Suprapubic skin (tissue), 4 donors: ENCODE data around the gene MARCHF3. TPM values are rescaled to one million over a fixed set of nuclear protein-coding genes. Genes with fewer than 3 reads are reported as not detected.

Experiments
- DNase-seq, 2 donors: peaks; one replicate each; pipeline ENCODE4 v3.0.0-alpha.2; 2019; ENCODE audit warnings: low spot score in 2 of 2
- H3K27ac ChIP-seq: fragments of 200-600 bp; sonication (generic); one replicate; pipeline ENCODE4 v1.5.1; 2019
- H3K27me3 ChIP-seq: fragments of 200-600 bp; sonication (generic); one replicate; pipeline ENCODE4 v1.5.1; 2019
- H3K36me3 ChIP-seq: fragments of 200-600 bp; sonication (generic); one replicate; pipeline ENCODE4 v1.5.1; 2019
- H3K4me1 ChIP-seq: fragments of 200-600 bp; sonication (generic); one replicate; pipeline ENCODE4 v1.5.1; 2019
- H3K4me3 ChIP-seq: fragments of 200-600 bp; sonication (generic); one replicate; pipeline ENCODE4 v1.5.1; 2019; ENCODE audit warnings: mild to moderate bottlenecking
- H3K9me3 ChIP-seq: fragments of 200-600 bp; sonication (generic); one replicate; pipeline ENCODE4 v1.5.1; 2019
- EP300 ChIP-seq: sonication (generic); formaldehyde crosslinking; IDR thresholded peaks from one replicate; pipeline ENCODE4 v1.6.1; 2017; ENCODE audit warnings: antibody characterized with exemption
- POLR2A ChIP-seq, 2 donors: fragments of 450-650 bp; IDR thresholded peaks; one replicate each; pipeline ENCODE4 v1.6.1; 2017; ENCODE audit warnings: antibody characterized with exemption in 2 of 2, mild to moderate bottlenecking in 2 of 2, moderate library complexity in 2 of 2
- POLR2AphosphoS5 ChIP-seq, 3 donors: sonication (generic); formaldehyde crosslinking; IDR thresholded peaks; one replicate each; pipeline ENCODE4 v1.6.1; 2017; ENCODE audit warnings: antibody characterized with exemption in 3 of 3
- WGBS: methylation state at CpG from one replicate; pipeline ENCODE4 v1.1.5; 2018; 5-methylcytosine and 5-hydroxymethylcytosine counted together
- total RNA-seq, 4 donors: library from RNA; depleted of rRNA; stranded (reverse); fragments of >200 nt; gene quantifications; one replicate each; pipeline ENCODE4 v1.1.0, GENCODE V29; 2016
- TF ChIP-seq, protein P1 (sequence below), 2 donors: fragments of 200-600 bp in 1 of 2; fragments of 450-650 bp in 1 of 2; sonication (generic) in 1 of 2; IDR thresholded peaks; one replicate each; pipeline ENCODE4 v1.5.1; 2016 to 2019; ENCODE audit warnings: antibody characterized with exemption in 2 of 2, mild to moderate bottlenecking in 1 of 2, moderate library complexity in 1 of 2

Gene MARCHF3
- total RNA-seq, 4 donors from 2014 or later, result 13.9 to 34.8 (median 27.0) TPM

GRCh38 chr5:126829098-126829497, 201.3 kb downstream of the MARCHF3 start:
- H3K36me3 ChIP-seq, result peaks cover 14% of the 10 kb centered on the region
- TF ChIP-seq, protein P1, sequence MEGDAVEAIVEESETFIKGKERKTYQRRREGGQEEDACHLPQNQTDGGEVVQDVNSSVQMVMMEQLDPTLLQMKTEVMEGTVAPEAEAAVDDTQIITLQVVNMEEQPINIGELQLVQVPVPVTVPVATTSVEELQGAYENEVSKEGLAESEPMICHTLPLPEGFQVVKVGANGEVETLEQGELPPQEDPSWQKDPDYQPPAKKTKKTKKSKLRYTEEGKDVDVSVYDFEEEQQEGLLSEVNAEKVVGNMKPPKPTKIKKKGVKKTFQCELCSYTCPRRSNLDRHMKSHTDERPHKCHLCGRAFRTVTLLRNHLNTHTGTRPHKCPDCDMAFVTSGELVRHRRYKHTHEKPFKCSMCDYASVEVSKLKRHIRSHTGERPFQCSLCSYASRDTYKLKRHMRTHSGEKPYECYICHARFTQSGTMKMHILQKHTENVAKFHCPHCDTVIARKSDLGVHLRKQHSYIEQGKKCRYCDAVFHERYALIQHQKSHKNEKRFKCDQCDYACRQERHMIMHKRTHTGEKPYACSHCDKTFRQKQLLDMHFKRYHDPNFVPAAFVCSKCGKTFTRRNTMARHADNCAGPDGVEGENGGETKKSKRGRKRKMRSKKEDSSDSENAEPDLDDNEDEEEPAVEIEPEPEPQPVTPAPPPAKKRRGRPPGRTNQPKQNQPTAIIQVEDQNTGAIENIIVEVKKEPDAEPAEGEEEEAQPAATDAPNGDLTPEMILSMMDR (IDR thresholded peaks at IDR 0.05), result no peak
- no peak for TF ChIP-seq EP300
- no peak for TF ChIP-seq POLR2AphosphoS5 (IDR thresholded peaks at IDR 0.05)
- no peak for TF ChIP-seq POLR2A (IDR thresholded peaks at IDR 0.05)
- DNase-seq, result no peak
- H3K9me3 ChIP-seq, result no peaks in the 10 kb centered on the region
- H3K4me3 ChIP-seq, result no peak overlapping the region
- no peaks in the 10 kb centered on the region for H3K4me1 ChIP-seq
- 96% methylated on average over 5 of the region's 5 CpGs for WGBS
- no peaks in the 10 kb centered on the region for H3K27me3 ChIP-seq
- H3K27ac ChIP-seq, result no peak overlapping the region

DNA sequence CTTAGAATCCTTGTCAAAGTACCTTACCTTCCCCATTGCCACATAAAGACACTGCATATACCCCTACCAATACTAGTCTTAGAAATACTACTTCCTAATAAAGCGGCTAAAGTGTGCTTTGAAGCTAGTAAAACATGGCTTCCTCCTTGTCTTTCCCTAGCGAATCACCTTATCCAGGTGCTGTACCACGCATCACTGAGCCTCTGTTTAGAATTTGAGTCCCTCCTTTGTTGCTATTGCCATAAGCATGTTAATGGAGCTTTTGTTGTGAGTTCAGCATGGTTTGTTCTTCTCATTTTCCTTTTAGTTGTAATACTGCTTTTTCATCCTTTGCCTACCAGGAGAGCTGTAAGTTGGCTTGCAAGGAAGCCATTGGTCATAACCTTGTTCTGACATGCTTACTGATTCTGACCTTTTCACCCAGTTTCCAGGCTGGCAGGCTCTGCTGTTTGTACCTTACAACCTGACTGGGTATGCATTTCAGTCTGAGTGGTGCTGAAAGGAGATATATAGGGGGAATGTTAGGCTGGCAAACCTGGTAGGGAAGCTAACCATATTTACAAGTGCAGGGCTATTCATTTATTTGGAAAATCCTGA, 203.6 kb downstream of the MARCHF3 start:
- Histone ChIP-seq H3K27me3 (no peaks in the 10 kb centered on the region), H3K4me3 (no peak overlapping the region), H3K36me3 (peaks cover 13% of the 10 kb centered on the region), H3K9me3 (no peaks in the 10 kb centered on the region), H3K4me1 (no peaks in the 10 kb centered on the region), H3K27ac (no peak overlapping the region)
- 61% methylated on average over 3 of the region's 3 CpGs for WGBS
- DNase-seq, result no peak
- TF ChIP-seq, protein P1 (IDR thresholded peaks at IDR 0.05), result no peak
- no peak for TF ChIP-seq POLR2A (IDR thresholded peaks at IDR 0.05)
- TF ChIP-seq POLR2AphosphoS5 (IDR thresholded peaks at IDR 0.05), result no peak
- TF ChIP-seq EP300, result no peak

DNA sequence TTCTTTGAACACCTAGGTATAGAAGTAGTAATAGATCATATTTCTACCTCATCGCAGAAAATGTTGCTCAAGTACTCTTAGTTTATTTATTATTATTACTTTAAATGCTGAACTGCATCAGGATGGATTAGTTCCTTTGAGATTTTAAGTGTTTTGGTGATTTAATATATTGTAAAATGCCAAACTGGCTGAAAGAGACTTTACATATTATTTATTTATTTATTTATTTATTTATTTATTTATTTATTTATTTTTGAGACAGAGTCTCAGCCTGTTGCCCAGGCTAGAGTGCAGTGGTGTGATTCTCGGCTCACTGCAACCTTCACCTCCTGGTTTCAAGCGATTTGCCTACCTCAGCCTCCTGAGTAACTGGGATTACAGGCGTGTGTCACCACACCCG, 211.1 kb downstream of the MARCHF3 start:
- H3K4me1 ChIP-seq, result no peaks in the 10 kb centered on the region
- WGBS, result 99% methylated on average over 5 of the region's 5 CpGs
- no peak overlapping the region for H3K4me3 ChIP-seq
- no peaks in the 10 kb centered on the region for H3K9me3 ChIP-seq
- H3K27me3 ChIP-seq, result no peaks in the 10 kb centered on the region
- DNase-seq, result no peak
- no peak overlapping the region for H3K27ac ChIP-seq
- no peak for TF ChIP-seq POLR2A (IDR thresholded peaks at IDR 0.05)
- TF ChIP-seq EP300, result no peak
- no peaks in the 10 kb centered on the region for H3K36me3 ChIP-seq

DNA sequence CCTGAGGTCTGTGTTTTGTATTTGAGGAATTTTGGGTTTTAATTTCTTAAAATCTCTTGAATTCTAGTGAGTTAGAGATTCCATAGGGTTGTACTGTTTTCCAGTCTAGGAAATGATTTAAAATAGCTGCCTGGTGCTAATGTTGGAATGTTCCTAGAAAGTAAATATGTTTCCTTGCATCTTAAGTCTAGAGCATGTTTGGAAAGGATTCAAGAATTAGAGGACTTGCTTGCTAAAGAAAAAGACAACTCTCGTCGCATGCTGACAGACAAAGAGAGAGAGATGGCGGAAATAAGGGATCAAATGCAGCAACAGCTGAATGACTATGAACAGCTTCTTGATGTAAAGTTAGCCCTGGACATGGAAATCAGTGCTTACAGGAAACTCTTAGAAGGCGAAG, 211.6 kb downstream of the MARCHF3 start:
- Histone ChIP-seq H3K27ac (no peak overlapping the region), H3K9me3 (no peaks in the 10 kb centered on the region), H3K36me3 (no peaks in the 10 kb centered on the region), H3K4me1 (no peaks in the 10 kb centered on the region), H3K4me3 (no peak overlapping the region), H3K27me3 (no peaks in the 10 kb centered on the region)
- WGBS, result 95% methylated on average over 4 of the region's 4 CpGs
- TF ChIP-seq POLR2A (IDR thresholded peaks at IDR 0.05) (no peak), POLR2AphosphoS5 (IDR thresholded peaks at IDR 0.05) (no peak), EP300 (no peak)
- TF ChIP-seq, protein P1 (IDR thresholded peaks at IDR 0.05), result no peak
- DNase-seq, result no peak

Other genes starting within 250 kb of the MARCHF3 start
- 1 to 10 TPM in 3 of 4 donors, under 1 TPM in 1; 0.98 to 9.5 (median 2.0) TPM for gene C5orf63, start 42.9 kb upstream of the MARCHF3 start, total RNA-seq